ENCODE results near the gene ATP11B. TPM values are rescaled to one million over a fixed set of nuclear protein-coding genes. Genes with fewer than 3 reads are reported as not detected.

The ATP11B gene
- total RNA-seq, 4 donors from 2014 or later, result 80.8 to 114 (median 100) TPM

GRCh38 chr3:182879031-182879611 lies 85.8 kb downstream of the ATP11B start:
- Histone ChIP-seq H3K4me1 (no peaks in the 10 kb centered on the region), H3K27ac (no peak overlapping the region), H3K9me3 (no peaks in the 10 kb centered on the region), H3K36me3 (peaks cover 0 to 79% (median 0%) of the 10 kb centered on the region in 3 donors), H3K4me3 (no peak overlapping the region), H3K27me3 (no peaks in the 10 kb centered on the region)
- TF ChIP-seq POLR2A (IDR thresholded peaks at IDR 0.05) (no peak), CTCF (IDR thresholded peaks at IDR 0.05) (no peak), EP300 (IDR thresholded peaks at IDR 0.05) (no peak)
- no peak for DNase-seq (ENCODE audit: low spot score in 2 of 2)
- 93 to 96% methylated on average over 1 of the region's 1 CpG for WGBS, 2 donors

GRCh38 chr3:182886497-182886896 lies 93.2 kb downstream of the ATP11B start:
- H3K27ac ChIP-seq, result no peak overlapping the region
- TF ChIP-seq CTCF (IDR thresholded peaks at IDR 0.05) (no peak), POLR2A (IDR thresholded peaks at IDR 0.05) (no peak)
- no peak overlapping the region for H3K4me3 ChIP-seq
- H3K4me1 ChIP-seq, result no peaks in the 10 kb centered on the region
- peaks cover 0 to 59% (median 0%) of the 10 kb centered on the region in 3 donors for H3K36me3 ChIP-seq
- no peaks in the 10 kb centered on the region for H3K27me3 ChIP-seq
- DNase-seq (ENCODE audit: low spot score in 2 of 2), result no peak
- H3K9me3 ChIP-seq, result no peaks in the 10 kb centered on the region

- Histone ChIP-seq H3K9me3 (no peaks in the 10 kb centered on the region), H3K27me3 (no peaks in the 10 kb centered on the region), H3K4me1 (no peaks in the 10 kb centered on the region), H3K36me3 (peaks cover 0 to 60% (median 0%) of the 10 kb centered on the region in 3 donors), H3K4me3 (no peak overlapping the region), H3K27ac (no peak overlapping the region)
- no peak for DNase-seq (ENCODE audit: low spot score in 2 of 2)
- 82 to 83% methylated on average over 3 of the region's 3 CpGs for WGBS, 2 donors
- TF ChIP-seq EP300 (IDR thresholded peaks at IDR 0.05) (no peak), POLR2A (IDR thresholded peaks at IDR 0.05) (no peak), CTCF (IDR thresholded peaks at IDR 0.05) (no peak)
These were observed 96.8 kb downstream of the ATP11B start for GRCh38 chr3:182889948-182890629.

- H3K4me1 ChIP-seq, result no peaks in the 10 kb centered on the region
These were observed 98.1 kb downstream of the ATP11B start for GRCh38 chr3:182891364-182891763.

More at GRCh38 chr3:182891364-182891763, 98.1 kb downstream of the ATP11B start:
- H3K9me3 ChIP-seq, result no peaks in the 10 kb centered on the region
- WGBS, 2 donors, result 95 to 98% methylated on average over 1 of the region's 1 CpG
- no peak overlapping the region for H3K4me3 ChIP-seq
- DNase-seq (ENCODE audit: low spot score in 2 of 2), result no peak
- H3K27me3 ChIP-seq, result no peaks in the 10 kb centered on the region
- TF ChIP-seq POLR2A (IDR thresholded peaks at IDR 0.05) (no peak), EP300 (IDR thresholded peaks at IDR 0.05) (no peak), CTCF (IDR thresholded peaks at IDR 0.05) (no peak)
- peaks cover 0 to 59% (median 0%) of the 10 kb centered on the region in 3 donors for H3K36me3 ChIP-seq
- H3K27ac ChIP-seq, result no peak overlapping the region

All from tibial nerve (tissue), 4 donors.